Left renal cortex interstitium (tissue), 4 donors: ENCODE data around the gene INPP4A. TPM values are rescaled to one million over a fixed set of nuclear protein-coding genes. Genes with fewer than 3 reads are reported as not detected.

Experiments used
- DNase-seq, 4 donors: peaks; one replicate each; pipeline ENCODE4 v3.0.0-alpha.2; 2013; ENCODE audit warnings: low read depth in 4 of 4, low spot score in 2 of 4, missing footprints in 1 of 4
- polyA plus RNA-seq, 4 donors: library from polyadenylated mRNA; unstranded; fragments of 120-200 nt; gene quantifications; one replicate each; pipeline ENCODE4 v1.2.1, GENCODE V29; 2013; ENCODE audit not compliant: insufficient read length in 4 of 4

Gene INPP4A
- polyA plus RNA-seq, 4 donors = 17.4 to 27.6 (median 20.5) TPM

- no peak for DNase-seq
Observed at GRCh38 chr2:98489486-98489885, 44.8 kb downstream of the INPP4A start.

- DNase-seq = no peak
Observed at GRCh38 chr2:98489971-98490962, 45.6 kb downstream of the INPP4A start.

GRCh38 chr2:98492441-98492840 is 47.8 kb downstream of the INPP4A start:
- DNase-seq = no peak

GRCh38 chr2:98494699-98495098 is 50.0 kb downstream of the INPP4A start:
- no peak for DNase-seq

- no peak for DNase-seq
Observed at GRCh38 chr2:98496750-98497493, 52.3 kb downstream of the INPP4A start.

- DNase-seq = no peak
Observed at GRCh38 chr2:98498703-98499440, 54.2 kb downstream of the INPP4A start.

- DNase-seq = no peak
Observed at GRCh38 chr2:98500561-98500960, 55.9 kb downstream of the INPP4A start.

- DNase-seq = no peak
Observed at GRCh38 chr2:98501223-98501622, 56.6 kb downstream of the INPP4A start.

- DNase-seq = no peak
Observed at GRCh38 chr2:98501876-98502275, 57.2 kb downstream of the INPP4A start.

GRCh38 chr2:98502556-98503335 is 58.1 kb downstream of the INPP4A start:
- no peak for DNase-seq

GRCh38 chr2:98503481-98504105 is 58.9 kb downstream of the INPP4A start:
- DNase-seq = no peak

- no peak for DNase-seq
Observed at GRCh38 chr2:98504381-98505109, 59.9 kb downstream of the INPP4A start.

- no peak for DNase-seq
Observed at GRCh38 chr2:98505311-98505808, 60.7 kb downstream of the INPP4A start.

- DNase-seq = no peak
Observed at GRCh38 chr2:98505971-98506664, 61.5 kb downstream of the INPP4A start.

GRCh38 chr2:98506881-98507280 is 62.2 kb downstream of the INPP4A start:
- DNase-seq = no peak

GRCh38 chr2:98507461-98507860 is 62.8 kb downstream of the INPP4A start:
- DNase-seq = no peak

- no peak for DNase-seq
Observed at GRCh38 chr2:98507891-98508708, 63.4 kb downstream of the INPP4A start.
